ENCODE results near the gene SMIM23. TPM values are rescaled to one million over a fixed set of nuclear protein-coding genes. Genes with fewer than 3 reads are reported as not detected.

SMIM23 gene
- total RNA-seq (not detected), polyA plus RNA-seq (ENCODE audit: insufficient read depth in 1 of 8, insufficient read length in 8 of 8, low replicate concordance in 1 of 8) (not detected)
- long read RNA-seq, donor 1: 0 reads
- long read RNA-seq, donor 2: 0 reads
- long read RNA-seq, donor 3: 0 reads
- long read RNA-seq, donor 4: 0 reads
- long read RNA-seq, donor 5: 0 reads
- long read RNA-seq, donor 6: 0 reads
- long read RNA-seq, donor 7: 0 reads
- long read RNA-seq, donor 8: 0 reads
- long read RNA-seq, donor 9: 0 reads
- long read RNA-seq, donor 10: 0 reads
- long read RNA-seq, donor 11: 0 reads

GRCh38 chr5:171785517-171785916 lies at the start of gene SMIM23:
Gene SMIM23 (plus strand): TSS chr5:171785817. CDS start chr5:171785872, 55 bp downstream.
- no peaks in the 10 kb centered on the region for H3K9me3 ChIP-seq (replicated peaks; ENCODE audit: control insufficient read depth, low read depth, low read length)

GRCh38 chr5:171736976-171737891 lies 48.4 kb upstream of the SMIM23 start:
- DNase-seq: peak; percentile 49
- H3K4me1 ChIP-seq (ENCODE audit: control insufficient read depth, insufficient read depth, low read length): peaks cover 12% of the 10 kb centered on the region
- H3K27ac ChIP-seq (ENCODE audit: low read length): no peak overlapping the region
- 25% methylated on average over 5 of the region's 11 CpGs for WGBS (ENCODE audit: insufficient coverage)
- no peaks in the 10 kb centered on the region for H3K9me3 ChIP-seq (replicated peaks; ENCODE audit: control insufficient read depth, low read depth, low read length)
- no peaks in the 10 kb centered on the region for H3K27me3 ChIP-seq (ENCODE audit: control insufficient read depth, insufficient read depth, low read length)
- no peaks in the 10 kb centered on the region for H3K36me3 ChIP-seq (ENCODE audit: control insufficient read depth, insufficient read depth, low read length)
- no peak overlapping the region for H3K4me3 ChIP-seq (ENCODE audit: low read length)

More at GRCh38 chr5:171785517-171785916, at the start of gene SMIM23:
- Histone ChIP-seq H3K4me1 (ENCODE audit: control insufficient read depth, insufficient read depth, low read length) (no peaks in the 10 kb centered on the region), H3K27ac (ENCODE audit: low read length) (no peak within 1 kb of the TSS), H3K27me3 (ENCODE audit: control insufficient read depth, insufficient read depth, low read length) (no peaks in the 10 kb centered on the region), H3K4me3 (ENCODE audit: low read length) (no peak within 1 kb of the TSS), H3K36me3 (ENCODE audit: control insufficient read depth, insufficient read depth, low read length) (no peaks in the 10 kb centered on the region)
- DNase-seq: no peak

DNA sequence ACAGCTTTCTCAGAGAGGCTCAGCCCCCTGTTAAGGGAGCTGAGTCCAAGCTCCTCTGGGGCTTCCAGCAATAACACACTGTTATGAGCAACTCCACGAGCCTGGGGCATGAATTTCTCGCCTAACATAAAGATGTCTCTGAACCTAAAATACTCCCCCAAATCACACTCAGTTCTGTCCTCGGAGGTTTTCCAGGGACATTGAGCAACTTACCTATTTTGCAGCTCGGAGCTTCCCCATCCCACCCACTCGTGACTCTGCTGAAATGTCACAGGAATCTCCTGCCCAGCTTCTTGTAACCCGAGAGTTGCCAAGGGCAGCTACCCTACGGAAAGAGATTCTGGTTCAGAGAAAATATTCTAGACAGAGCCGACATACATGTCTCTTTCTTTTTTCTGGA lies 47.1 kb upstream of the SMIM23 start:
- no peaks in the 10 kb centered on the region for H3K9me3 ChIP-seq (replicated peaks; ENCODE audit: control insufficient read depth, low read depth, low read length)
- H3K27ac ChIP-seq (ENCODE audit: low read length): no peak overlapping the region
- peaks cover 15% of the 10 kb centered on the region for H3K4me1 ChIP-seq (ENCODE audit: control insufficient read depth, insufficient read depth, low read length)
- H3K4me3 ChIP-seq (ENCODE audit: low read length): no peak overlapping the region
- DNase-seq: no peak
- WGBS (ENCODE audit: insufficient coverage): 57% methylated on average over 5 of the region's 8 CpGs
- no peaks in the 10 kb centered on the region for H3K36me3 ChIP-seq (ENCODE audit: control insufficient read depth, insufficient read depth, low read length)
- peaks cover 1% of the 10 kb centered on the region for H3K27me3 ChIP-seq (ENCODE audit: control insufficient read depth, insufficient read depth, low read length)

GRCh38 chr5:171739271-171739670 lies 46.3 kb upstream of the SMIM23 start:
- Histone ChIP-seq H3K4me3 (ENCODE audit: low read length) (no peak overlapping the region), H3K27ac (ENCODE audit: low read length) (no peak overlapping the region), H3K36me3 (ENCODE audit: control insufficient read depth, insufficient read depth, low read length) (no peaks in the 10 kb centered on the region), H3K4me1 (ENCODE audit: control insufficient read depth, insufficient read depth, low read length) (peaks cover 20% of the 10 kb centered on the region), H3K9me3 (replicated peaks; ENCODE audit: control insufficient read depth, low read depth, low read length) (no peaks in the 10 kb centered on the region), H3K27me3 (ENCODE audit: control insufficient read depth, insufficient read depth, low read length) (peaks cover 3% of the 10 kb centered on the region)
- no peak for DNase-seq
- 91% methylated on average over 3 of the region's 6 CpGs for WGBS (ENCODE audit: insufficient coverage)

- Histone ChIP-seq H3K9me3 (replicated peaks; ENCODE audit: control insufficient read depth, low read depth, low read length) (no peaks in the 10 kb centered on the region), H3K4me1 (ENCODE audit: control insufficient read depth, insufficient read depth, low read length) (peaks cover 8% of the 10 kb centered on the region), H3K27ac (ENCODE audit: low read length) (no peak overlapping the region), H3K36me3 (ENCODE audit: control insufficient read depth, insufficient read depth, low read length) (no peaks in the 10 kb centered on the region), H3K4me3 (ENCODE audit: low read length) (no peak overlapping the region), H3K27me3 (ENCODE audit: control insufficient read depth, insufficient read depth, low read length) (peaks cover 3% of the 10 kb centered on the region)
- WGBS (ENCODE audit: insufficient coverage): 56% methylated on average over 5 of the region's 6 CpGs
- peak; percentile 61 for DNase-seq
Observed at GRCh38 chr5:171743436-171744076, 42.1 kb upstream of the SMIM23 start.

- H3K4me1 ChIP-seq (ENCODE audit: control insufficient read depth, insufficient read depth, low read length): peaks cover 8% of the 10 kb centered on the region
- H3K9me3 ChIP-seq (replicated peaks; ENCODE audit: control insufficient read depth, low read depth, low read length): no peaks in the 10 kb centered on the region
- no peak overlapping the region for H3K4me3 ChIP-seq (ENCODE audit: low read length)
- peaks cover 3% of the 10 kb centered on the region for H3K27me3 ChIP-seq (ENCODE audit: control insufficient read depth, insufficient read depth, low read length)
- WGBS (ENCODE audit: insufficient coverage): 93% methylated on average over 2 of the region's 2 CpGs
- no peak for DNase-seq
- no peak overlapping the region for H3K27ac ChIP-seq (ENCODE audit: low read length)
- no peaks in the 10 kb centered on the region for H3K36me3 ChIP-seq (ENCODE audit: control insufficient read depth, insufficient read depth, low read length)
Observed at GRCh38 chr5:171744264-171744663, 41.4 kb upstream of the SMIM23 start.

DNA sequence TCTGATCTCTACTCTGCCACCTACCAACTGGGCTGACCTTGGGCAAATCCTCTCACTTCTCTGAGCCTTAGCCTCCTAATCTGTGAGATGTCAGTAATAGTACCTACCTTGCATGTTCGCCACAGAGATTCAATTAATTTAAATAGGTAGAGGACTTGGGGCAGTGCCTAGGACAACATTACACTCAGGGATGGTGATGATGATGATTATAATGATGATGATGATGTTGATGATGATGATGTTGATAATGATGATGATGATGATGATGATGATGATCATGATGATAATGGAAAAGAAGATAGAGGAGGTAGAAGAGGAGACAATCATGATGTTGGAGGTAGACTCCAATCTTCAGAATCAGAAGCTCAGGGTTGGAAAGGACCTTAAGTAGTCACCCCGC lies 40.7 kb upstream of the SMIM23 start:
- DNase-seq: no peak
- H3K36me3 ChIP-seq (ENCODE audit: control insufficient read depth, insufficient read depth, low read length): no peaks in the 10 kb centered on the region
- H3K27me3 ChIP-seq (ENCODE audit: control insufficient read depth, insufficient read depth, low read length): peaks cover 3% of the 10 kb centered on the region
- H3K9me3 ChIP-seq (replicated peaks; ENCODE audit: control insufficient read depth, low read depth, low read length): no peaks in the 10 kb centered on the region
- 100% methylated on average over 1 of the region's 2 CpGs for WGBS (ENCODE audit: insufficient coverage)
- peaks cover 8% of the 10 kb centered on the region for H3K4me1 ChIP-seq (ENCODE audit: control insufficient read depth, insufficient read depth, low read length)
- no peak overlapping the region for H3K27ac ChIP-seq (ENCODE audit: low read length)
- no peak overlapping the region for H3K4me3 ChIP-seq (ENCODE audit: low read length)

GRCh38 chr5:171745602-171746001 lies 40.0 kb upstream of the SMIM23 start:
- no peak for DNase-seq
- H3K36me3 ChIP-seq (ENCODE audit: control insufficient read depth, insufficient read depth, low read length): no peaks in the 10 kb centered on the region
- no peaks in the 10 kb centered on the region for H3K9me3 ChIP-seq (replicated peaks; ENCODE audit: control insufficient read depth, low read depth, low read length)
- H3K27ac ChIP-seq (ENCODE audit: low read length): no peak overlapping the region
- H3K27me3 ChIP-seq (ENCODE audit: control insufficient read depth, insufficient read depth, low read length): peaks cover 3% of the 10 kb centered on the region
- no peak overlapping the region for H3K4me3 ChIP-seq (ENCODE audit: low read length)
- no CpG with 5 or more reads among the region's 5 CpGs for WGBS (ENCODE audit: insufficient coverage)
- H3K4me1 ChIP-seq (ENCODE audit: control insufficient read depth, insufficient read depth, low read length): peaks cover 8% of the 10 kb centered on the region

DNA sequence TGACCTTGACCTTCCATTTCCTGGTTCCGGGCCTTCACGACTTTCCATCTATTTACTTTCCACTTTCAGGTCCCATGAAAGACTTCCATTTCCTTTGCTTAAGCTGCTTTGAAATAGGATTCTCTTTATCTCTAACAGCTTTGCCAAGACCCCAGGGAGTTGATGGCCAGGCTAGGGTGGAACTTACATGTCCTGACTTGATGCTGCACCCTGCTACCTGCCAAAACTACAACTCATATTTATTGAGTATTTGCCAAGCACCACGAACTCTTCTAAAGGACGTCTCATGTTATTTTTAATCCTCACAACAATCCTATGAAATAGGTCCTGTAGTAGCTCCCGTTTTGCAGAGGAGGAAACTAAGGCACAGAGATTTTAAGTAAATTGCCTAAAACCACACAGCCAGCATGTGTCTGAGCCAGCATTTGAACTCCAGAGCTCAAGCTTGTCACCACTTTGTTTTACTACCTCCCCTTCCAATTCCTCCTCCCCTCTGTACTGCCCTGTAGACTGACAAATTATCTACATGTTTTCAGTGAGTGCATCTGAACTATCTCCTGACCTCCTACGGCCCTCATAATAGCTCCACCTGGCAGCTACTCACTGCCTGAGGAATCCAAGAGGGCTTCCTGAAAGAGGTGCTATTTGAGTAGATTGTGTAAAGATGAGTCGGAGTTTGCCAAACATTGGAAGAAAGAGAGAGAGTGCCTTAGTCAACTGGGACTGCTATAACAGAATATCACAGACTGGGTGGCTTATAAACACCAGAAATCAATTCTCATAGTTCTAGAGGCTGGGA lies 38.4 kb upstream of the SMIM23 start:
- no peak overlapping the region for H3K27ac ChIP-seq (ENCODE audit: low read length)
- H3K9me3 ChIP-seq (replicated peaks; ENCODE audit: control insufficient read depth, low read depth, low read length): no peaks in the 10 kb centered on the region
- H3K27me3 ChIP-seq (ENCODE audit: control insufficient read depth, insufficient read depth, low read length): peaks cover 3% of the 10 kb centered on the region
- no peak for DNase-seq
- no peak overlapping the region for H3K4me3 ChIP-seq (ENCODE audit: low read length)
- peaks cover 8% of the 10 kb centered on the region for H3K4me1 ChIP-seq (ENCODE audit: control insufficient read depth, insufficient read depth, low read length)
- WGBS (ENCODE audit: insufficient coverage): 48% methylated on average over 2 of the region's 7 CpGs
- H3K36me3 ChIP-seq (ENCODE audit: control insufficient read depth, insufficient read depth, low read length): no peaks in the 10 kb centered on the region

All from muscle of leg (tissue), 16 donors.